ENCODE data around the gene LOX.
A peak's percentile ranks its signal among the peaks of the same experiment; 100 is the strongest.
"Not testable (repeated sequence)": the region's sequence is repeated elsewhere in the genome, so short reads cannot be mapped to it uniquely, and the experiment has no call there.

The LOX gene

DNA sequence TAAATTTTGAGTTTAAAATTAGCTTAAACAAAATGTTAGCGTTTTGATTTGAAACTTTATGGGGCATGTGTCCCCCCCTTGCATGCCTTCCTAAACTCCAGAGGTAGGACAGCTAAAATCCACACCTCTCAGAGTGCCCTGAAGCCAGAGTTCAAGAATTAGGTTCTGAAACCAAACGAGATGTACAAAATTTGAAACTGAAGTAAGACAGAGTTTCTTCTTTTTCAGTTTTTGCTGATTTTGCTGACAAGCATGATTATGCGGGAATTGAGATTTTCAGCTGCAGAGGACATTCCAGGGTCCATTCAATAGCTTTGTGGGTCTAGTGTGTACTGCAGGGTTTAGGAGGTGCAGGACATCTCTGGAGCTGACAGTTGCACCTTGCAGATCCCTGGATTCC lies 17.1 kb upstream of the LOX start:
- no peak overlapping the region for H3K4me3 ChIP-seq (ENCODE audit: low read length)
- DNase-seq (ENCODE audit: low read depth): no peak
- TF ChIP-seq CTCF (conservative IDR thresholded peaks at IDR 0.05; ENCODE audit: low read depth, low read length): no peak

- H3K4me3 ChIP-seq (ENCODE audit: low read length); DNase-seq (ENCODE audit: low read depth): not testable (repeated sequence)
Observed at GRCh38 chr5:122094251-122094650, 16.2 kb upstream of the LOX start.

GRCh38 chr5:122093415-122094180 lies 15.5 kb upstream of the LOX start:
- no peak overlapping the region for H3K4me3 ChIP-seq (ENCODE audit: low read length)
- peak; percentile 45 for DNase-seq (ENCODE audit: low read depth)

GRCh38 chr5:122091936-122092600 lies 14.0 kb upstream of the LOX start:
- H3K4me3 ChIP-seq (ENCODE audit: low read length): no peak overlapping the region
- no peak for DNase-seq (ENCODE audit: low read depth)
- peak; percentile 51 for TF ChIP-seq CTCF (conservative IDR thresholded peaks at IDR 0.05; ENCODE audit: low read depth, low read length)

More at GRCh38 chr5:122093415-122094180, 15.5 kb upstream of the LOX start:
- TF ChIP-seq CTCF (conservative IDR thresholded peaks at IDR 0.05; ENCODE audit: low read depth, low read length): no peak

DNA sequence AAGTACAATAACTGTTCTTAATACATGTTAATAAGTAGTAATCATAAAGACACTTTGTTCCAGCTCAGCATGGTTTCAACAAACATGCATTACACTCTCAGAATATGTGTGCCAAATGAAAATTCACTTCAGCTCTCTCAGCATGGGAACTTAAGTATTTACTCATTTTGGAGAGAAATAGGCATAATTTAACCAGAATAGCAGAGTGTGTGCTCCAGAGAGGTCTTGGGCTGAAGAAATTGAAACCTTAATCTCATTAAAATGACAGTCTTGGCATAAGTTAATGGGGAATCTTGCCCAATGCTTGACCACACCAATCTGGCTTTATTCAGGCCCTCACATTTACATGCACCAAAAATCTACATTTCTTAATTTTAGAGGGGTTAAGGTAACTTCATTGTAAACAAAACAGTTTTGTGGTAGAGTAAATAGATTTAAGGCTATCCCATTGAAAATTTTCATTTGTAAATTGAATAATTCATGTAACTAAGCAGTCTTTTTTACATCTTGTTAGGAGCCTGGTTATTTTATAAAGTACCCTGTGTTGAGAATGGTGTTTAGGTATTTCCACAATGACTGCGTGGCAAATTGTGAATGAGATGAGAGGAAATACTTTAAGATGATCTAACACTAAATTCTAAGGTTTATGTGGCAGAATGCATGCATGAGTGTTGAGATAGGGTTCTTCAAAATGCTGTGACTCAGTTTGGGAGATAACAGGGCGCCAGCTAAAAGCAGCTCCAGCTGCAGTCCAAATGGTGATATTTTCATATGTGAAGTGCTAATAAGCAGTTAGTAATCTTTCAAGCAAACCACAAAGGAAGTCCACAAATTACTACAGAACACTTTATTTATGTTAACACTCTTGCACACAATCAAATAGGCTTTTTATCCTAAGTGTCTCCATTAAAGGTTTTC lies 11.3 kb upstream of the LOX start:
- DNase-seq (ENCODE audit: low read depth): no peak
- no peak for TF ChIP-seq CTCF (conservative IDR thresholded peaks at IDR 0.05; ENCODE audit: low read depth, low read length)
- H3K4me3 ChIP-seq (ENCODE audit: low read length): no peak overlapping the region

DNA sequence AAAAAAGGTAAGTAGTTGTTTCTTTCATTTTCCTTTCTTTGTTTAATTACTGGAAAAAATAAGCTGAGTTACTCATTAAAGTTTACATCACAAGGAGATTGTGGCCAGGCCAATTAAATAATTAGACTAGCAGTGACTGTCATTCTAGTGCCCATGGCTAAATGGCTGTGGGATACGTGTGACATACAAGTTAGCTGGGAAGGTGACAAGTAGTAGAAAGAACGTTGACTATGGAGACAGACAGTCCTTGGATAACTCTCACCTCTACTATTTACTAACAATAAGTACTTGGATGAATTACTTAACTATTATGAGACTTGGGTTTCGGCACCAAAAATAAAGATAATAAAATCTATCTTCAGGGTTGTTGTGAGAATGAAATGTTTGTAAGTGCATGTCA lies 7.0 kb upstream of the LOX start:
- no peak for TF ChIP-seq CTCF (conservative IDR thresholded peaks at IDR 0.05; ENCODE audit: low read depth, low read length)
- no peak overlapping the region for H3K4me3 ChIP-seq (ENCODE audit: low read length)
- no peak for DNase-seq (ENCODE audit: low read depth)

DNA sequence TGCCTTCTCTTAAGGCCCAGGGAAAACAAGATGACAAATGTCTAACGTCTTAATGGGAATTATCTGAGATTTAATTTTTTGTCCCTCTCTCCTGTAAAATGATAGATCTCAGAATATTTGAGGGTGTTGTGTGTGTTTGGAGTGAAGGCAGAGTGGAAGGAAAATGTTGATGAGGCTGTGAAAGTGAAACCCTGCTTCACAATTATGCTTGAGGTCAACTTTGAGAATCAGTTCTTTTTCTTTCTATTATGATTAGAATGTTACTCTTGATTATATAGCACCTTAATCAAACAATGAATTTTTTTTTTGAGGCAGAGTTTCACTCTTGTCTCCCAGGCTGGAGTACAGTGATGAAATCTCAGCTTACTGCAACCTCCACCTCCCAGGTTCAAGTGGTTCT lies 5.5 kb upstream of the LOX start:
- DNase-seq (ENCODE audit: low read depth): no peak
- no peak overlapping the region for H3K4me3 ChIP-seq (ENCODE audit: low read length)
- no peak for TF ChIP-seq CTCF (conservative IDR thresholded peaks at IDR 0.05; ENCODE audit: low read depth, low read length)
